Karpas-422 (cell line): ENCODE results near the gene CYP2C18. TPM values are rescaled to one million over a fixed set of nuclear protein-coding genes. Genes with fewer than 3 reads are reported as not detected.
"Not testable (repeated sequence)": the region's sequence is repeated elsewhere in the genome, so short reads cannot be mapped to it uniquely, and the experiment has no call there.

Source experiments
- DNase-seq: peaks from one replicate; pipeline ENCODE4 v3.0.0-alpha.2; 2015
- H2AFZ ChIP-seq: fragments of 200-600 bp; sonication (generic); 2 replicates; pipeline ENCODE4 v1.6.1; 2014; ENCODE audit warnings: antibody characterized with exemption, low read length, mixed read lengths
- H3K27ac ChIP-seq: fragments of 200-600 bp; sonication (generic); 2 replicates; pipeline ENCODE4 v1.5.1; 2014; ENCODE audit warnings: mild to moderate bottlenecking, low read length, moderate library complexity
- H3K27me3 ChIP-seq: fragments of 200-600 bp; sonication (generic); 2 replicates; pipeline ENCODE4 v1.6.1; 2014; ENCODE audit warnings: low read length, mixed read lengths
- H3K36me3 ChIP-seq: fragments of 200-600 bp; sonication (generic); 2 replicates; pipeline ENCODE4 v1.6.1; 2014; ENCODE audit warnings: low read length, mixed read lengths; ENCODE audit not compliant: insufficient read depth
- H3K4me1 ChIP-seq: fragments of 200-600 bp; sonication (generic); 2 replicates; pipeline ENCODE4 v1.6.1; 2014; ENCODE audit warnings: mild to moderate bottlenecking, low read length, mixed read lengths
- H3K4me2 ChIP-seq: fragments of 200-600 bp; sonication (generic); 2 replicates; pipeline ENCODE4 v1.6.1; 2014; ENCODE audit warnings: low read length, low read depth, mild to moderate bottlenecking; ENCODE audit not compliant: poor library complexity, severe bottlenecking
- H3K4me3 ChIP-seq: fragments of 200-600 bp; sonication (generic); 2 replicates; pipeline ENCODE4 v1.5.1; 2014; ENCODE audit warnings: mild to moderate bottlenecking, antibody characterized with exemption, low read length, mixed read lengths
- H3K79me2 ChIP-seq: fragments of 200-600 bp; sonication (generic); 2 replicates; pipeline ENCODE4 v1.6.1; 2014; ENCODE audit warnings: mild to moderate bottlenecking, low read length, mixed read lengths
- H3K9ac ChIP-seq: fragments of 200-600 bp; sonication (generic); 2 replicates; pipeline ENCODE4 v1.6.0; 2014; ENCODE audit warnings: low read length
- H3K9me2 ChIP-seq: fragments of 200-600 bp; sonication (generic), shearing (Covaris generic); replicated peaks from 2 replicates; pipeline ENCODE4 v1.6.0; 2014; ENCODE audit warnings: mild to moderate bottlenecking, low read length, moderate library complexity; ENCODE audit not compliant: insufficient read depth
- H3K9me3 ChIP-seq: fragments of 300-700, 200-600 bp; sonication (generic); 2 replicates; pipeline ENCODE4 v1.6.1; 2014; ENCODE audit warnings: low read length, mixed read lengths
- H4K20me1 ChIP-seq: fragments of 200-600 bp; sonication (generic); 2 replicates; pipeline ENCODE4 v1.6.1; 2014; ENCODE audit warnings: mild to moderate bottlenecking, antibody characterized with exemption, low read length, low read depth; ENCODE audit not compliant: insufficient read depth
- total RNA-seq: library from RNA; depleted of rRNA; stranded (reverse); fragments of >200 nt; shearing (Covaris generic); gene quantifications from 2 replicates; pipeline ENCODE4 v1.2.3, GENCODE V29; 2014; ENCODE audit warnings: low replicate concordance

The CYP2C18 gene
- total RNA-seq, 1 experiment from 2014 or later, result not detected

DNA sequence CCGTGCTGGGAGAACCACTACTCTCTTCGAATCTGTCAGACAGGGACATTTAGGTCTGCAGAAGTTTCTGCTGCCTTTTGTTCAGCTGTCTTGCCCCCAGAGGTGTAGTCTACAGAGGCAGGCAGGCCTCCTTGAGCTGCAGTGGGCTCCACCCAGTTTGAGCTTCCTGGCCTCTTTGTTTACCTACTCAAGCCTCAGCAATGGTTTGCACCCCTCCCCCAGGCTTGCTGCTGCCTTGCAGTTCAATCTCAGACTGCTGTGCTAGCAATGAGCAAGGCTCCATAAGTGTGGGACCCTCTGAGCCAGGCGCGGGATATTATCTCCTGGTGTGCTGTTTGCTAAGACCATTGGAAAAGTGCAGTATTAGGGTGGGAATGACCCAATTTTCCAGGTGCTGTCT, 20.5 kb upstream of the CYP2C18 start:
- not testable (repeated sequence) for H3K9ac ChIP-seq, H3K4me1 ChIP-seq, H3K36me3 ChIP-seq, H3K27me3 ChIP-seq, H4K20me1 ChIP-seq, H3K9me3 ChIP-seq, H3K79me2 ChIP-seq, H3K9me2 ChIP-seq, H2AFZ ChIP-seq, DNase-seq, H3K4me3 ChIP-seq, H3K4me2 ChIP-seq, H3K27ac ChIP-seq

GRCh38 chr10:94666391-94667102, 17.0 kb upstream of the CYP2C18 start:
- H3K4me1 ChIP-seq, result no peaks in the 10 kb centered on the region

GRCh38 chr10:94673614-94674321, 9.8 kb upstream of the CYP2C18 start:
- Histone ChIP-seq H3K27me3 (no peaks in the 10 kb centered on the region), H3K36me3 (no peaks in the 10 kb centered on the region), H4K20me1 (no peaks in the 10 kb centered on the region), H3K79me2 (no peaks in the 10 kb centered on the region), H2AFZ (no peak overlapping the region), H3K9me2 (no peaks in the 10 kb centered on the region), H3K9ac (no peak overlapping the region), H3K27ac (no peak overlapping the region), H3K4me1 (no peaks in the 10 kb centered on the region), H3K4me3 (no peak overlapping the region), H3K4me2 (no peak overlapping the region), H3K9me3 (no peaks in the 10 kb centered on the region)
- no peak for DNase-seq

More at GRCh38 chr10:94666391-94667102, 17.0 kb upstream of the CYP2C18 start:
- Histone ChIP-seq H3K9me3 (no peaks in the 10 kb centered on the region), H3K4me2 (no peak overlapping the region), H3K9ac (no peak overlapping the region), H4K20me1 (no peaks in the 10 kb centered on the region), H3K27ac (no peak overlapping the region), H3K9me2 (no peaks in the 10 kb centered on the region), H3K4me3 (no peak overlapping the region), H3K79me2 (no peaks in the 10 kb centered on the region), H3K36me3 (no peaks in the 10 kb centered on the region), H3K27me3 (no peaks in the 10 kb centered on the region), H2AFZ (no peak overlapping the region)
- DNase-seq, result no peak

DNA sequence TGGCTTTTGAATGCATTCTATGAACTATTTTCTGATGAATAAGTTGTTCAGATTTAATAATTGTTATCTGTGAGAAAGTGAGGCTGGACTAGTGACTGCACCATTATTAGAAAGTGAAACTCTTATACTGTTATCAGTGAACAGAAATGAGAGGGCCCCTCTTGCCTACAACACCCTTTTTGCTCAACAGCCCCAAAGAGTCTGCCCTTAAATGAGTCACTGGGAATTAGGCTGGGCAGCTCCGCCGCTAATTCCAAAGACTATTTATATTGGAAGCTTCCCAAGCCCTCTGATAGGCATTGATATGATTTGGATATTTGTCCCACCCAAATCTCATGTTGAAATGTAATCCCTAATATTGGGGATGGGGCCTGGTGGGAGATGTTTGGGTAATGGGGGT, 7.0 kb upstream of the CYP2C18 start:
- Histone ChIP-seq H3K9me3 (no peaks in the 10 kb centered on the region), H3K9ac (no peak overlapping the region), H2AFZ (no peak overlapping the region), H3K79me2 (no peaks in the 10 kb centered on the region), H3K27ac (no peak overlapping the region), H4K20me1 (no peaks in the 10 kb centered on the region), H3K4me2 (no peak overlapping the region), H3K27me3 (no peaks in the 10 kb centered on the region), H3K4me3 (no peak overlapping the region), H3K36me3 (no peaks in the 10 kb centered on the region), H3K4me1 (no peaks in the 10 kb centered on the region), H3K9me2 (no peaks in the 10 kb centered on the region)
- DNase-seq, result no peak

DNA sequence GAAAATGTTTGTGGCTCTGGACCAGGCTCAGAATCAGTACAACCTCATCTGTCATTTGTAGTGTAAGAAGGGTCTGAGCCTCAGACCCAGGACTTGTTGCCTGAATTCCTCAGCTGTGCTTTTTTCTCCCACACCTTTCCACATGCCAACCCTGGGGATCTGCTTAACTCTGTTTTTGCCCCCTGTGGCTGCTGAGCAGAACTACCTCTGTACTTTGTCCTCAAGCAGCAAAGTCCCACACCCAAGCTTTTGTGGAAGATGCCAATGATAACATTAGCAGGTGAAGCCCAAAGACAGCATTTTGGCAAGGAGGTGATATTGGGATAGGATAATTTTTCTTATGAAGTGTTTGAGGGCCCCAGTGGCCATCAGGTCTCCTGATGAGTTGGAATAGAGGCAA, 5.8 kb upstream of the CYP2C18 start:
- H4K20me1 ChIP-seq, result no peaks in the 10 kb centered on the region
- no peak overlapping the region for H2AFZ ChIP-seq
- no peaks in the 10 kb centered on the region for H3K9me3 ChIP-seq
- H3K9ac ChIP-seq, result no peak overlapping the region
- DNase-seq, result no peak
- H3K4me2 ChIP-seq, result no peak overlapping the region
- no peaks in the 10 kb centered on the region for H3K36me3 ChIP-seq
- H3K79me2 ChIP-seq, result no peaks in the 10 kb centered on the region
- H3K4me1 ChIP-seq, result no peaks in the 10 kb centered on the region
- H3K27ac ChIP-seq, result no peak overlapping the region
- no peaks in the 10 kb centered on the region for H3K27me3 ChIP-seq
- no peaks in the 10 kb centered on the region for H3K9me2 ChIP-seq
- no peak overlapping the region for H3K4me3 ChIP-seq

DNA sequence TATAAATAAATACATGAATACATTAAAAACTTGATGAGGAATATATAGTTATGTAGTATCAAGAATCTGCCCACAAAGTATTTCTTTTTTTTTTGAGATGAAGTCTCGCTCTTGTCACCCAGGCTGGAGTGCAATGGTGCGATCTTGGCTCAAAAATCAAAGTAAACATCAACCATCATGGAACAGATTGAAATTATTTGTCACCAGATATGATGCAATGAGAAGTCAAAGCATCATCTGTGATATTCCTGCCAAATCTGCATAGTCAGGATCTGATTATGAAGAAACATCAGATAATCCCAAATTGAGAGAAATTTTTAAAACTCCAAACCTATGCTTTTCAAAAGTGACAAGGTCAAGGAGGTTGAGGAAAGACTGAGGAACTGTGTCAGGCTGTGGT, 5.1 kb upstream of the CYP2C18 start:
- H3K4me2 ChIP-seq, result no peak overlapping the region
- H3K9ac ChIP-seq, result no peak overlapping the region
- no peaks in the 10 kb centered on the region for H3K9me3 ChIP-seq
- H3K79me2 ChIP-seq, result no peaks in the 10 kb centered on the region
- H2AFZ ChIP-seq, result no peak overlapping the region
- no peak overlapping the region for H3K4me3 ChIP-seq
- no peaks in the 10 kb centered on the region for H4K20me1 ChIP-seq
- H3K36me3 ChIP-seq, result no peaks in the 10 kb centered on the region
- DNase-seq, result no peak
- no peaks in the 10 kb centered on the region for H3K9me2 ChIP-seq
- no peaks in the 10 kb centered on the region for H3K27me3 ChIP-seq
- H3K27ac ChIP-seq, result no peak overlapping the region
- H3K4me1 ChIP-seq, result no peaks in the 10 kb centered on the region

GRCh38 chr10:94680544-94680943, 3.0 kb upstream of the CYP2C18 start:
- no peak overlapping the region for H3K4me2 ChIP-seq

DNA sequence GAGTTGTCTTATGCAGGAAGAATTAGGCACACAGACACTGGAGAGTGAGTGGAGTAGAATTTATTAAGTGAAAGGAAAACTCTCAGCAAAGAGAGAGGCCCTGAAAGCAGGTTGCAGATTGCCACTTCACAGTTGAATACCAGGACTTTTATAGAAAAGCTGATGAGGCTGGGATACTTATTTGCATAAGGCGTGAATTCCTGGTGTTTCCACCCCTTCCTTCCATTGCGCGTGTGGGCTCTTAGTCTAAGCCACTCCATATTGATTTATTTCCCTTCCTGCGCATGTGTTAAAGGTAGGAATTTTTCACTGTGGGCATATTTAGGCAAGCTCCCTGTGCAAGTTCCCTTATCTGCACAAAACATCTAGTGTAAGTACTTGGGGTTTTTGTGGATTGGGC, 893 bp upstream of the CYP2C18 start:
- H3K4me3 ChIP-seq, H4K20me1 ChIP-seq, H3K9me3 ChIP-seq, H3K36me3 ChIP-seq, H3K27ac ChIP-seq, H3K9me2 ChIP-seq, H2AFZ ChIP-seq, H3K79me2 ChIP-seq, H3K9ac ChIP-seq, H3K4me1 ChIP-seq, H3K27me3 ChIP-seq, DNase-seq, H3K4me2 ChIP-seq: not testable (repeated sequence)

More at GRCh38 chr10:94680544-94680943, 3.0 kb upstream of the CYP2C18 start:
- H3K9ac ChIP-seq, result no peak overlapping the region
- H3K79me2 ChIP-seq, result no peaks in the 10 kb centered on the region
- H2AFZ ChIP-seq, result no peak overlapping the region
- H3K36me3 ChIP-seq, result no peaks in the 10 kb centered on the region
- no peak for DNase-seq
- H3K4me1 ChIP-seq, result no peaks in the 10 kb centered on the region
- no peaks in the 10 kb centered on the region for H4K20me1 ChIP-seq
- no peaks in the 10 kb centered on the region for H3K9me2 ChIP-seq
- no peak overlapping the region for H3K27ac ChIP-seq
- H3K9me3 ChIP-seq, result no peaks in the 10 kb centered on the region
- H3K27me3 ChIP-seq, result no peaks in the 10 kb centered on the region
- H3K4me3 ChIP-seq, result no peak overlapping the region
